Rectal smooth muscle tissue (tissue), 1 donor: ENCODE data around the gene RASGEF1C.

ENCODE experiments used
- H3K27ac ChIP-seq: one replicate; pipeline ENCODE4 v1.7.0; 2013; ENCODE audit warnings: low read depth, low read length, inconsistent platforms
- H3K27me3 ChIP-seq: one replicate; pipeline ENCODE4 v1.7.0; 2013; ENCODE audit warnings: low read length; ENCODE audit not compliant: control insufficient read depth, insufficient read depth
- H3K36me3 ChIP-seq: one replicate; pipeline ENCODE4 v1.7.0; 2013; ENCODE audit warnings: low read length; ENCODE audit not compliant: control insufficient read depth, insufficient read depth
- H3K4me1 ChIP-seq: one replicate; pipeline ENCODE4 v1.7.0; 2013; ENCODE audit warnings: low read length; ENCODE audit not compliant: control insufficient read depth, insufficient read depth
- H3K4me3 ChIP-seq: one replicate; pipeline ENCODE4 v1.7.0; 2013; ENCODE audit warnings: low read length
- H3K9ac ChIP-seq: one replicate; pipeline ENCODE4 v1.7.0; 2013; ENCODE audit warnings: low read length

Gene RASGEF1C

DNA sequence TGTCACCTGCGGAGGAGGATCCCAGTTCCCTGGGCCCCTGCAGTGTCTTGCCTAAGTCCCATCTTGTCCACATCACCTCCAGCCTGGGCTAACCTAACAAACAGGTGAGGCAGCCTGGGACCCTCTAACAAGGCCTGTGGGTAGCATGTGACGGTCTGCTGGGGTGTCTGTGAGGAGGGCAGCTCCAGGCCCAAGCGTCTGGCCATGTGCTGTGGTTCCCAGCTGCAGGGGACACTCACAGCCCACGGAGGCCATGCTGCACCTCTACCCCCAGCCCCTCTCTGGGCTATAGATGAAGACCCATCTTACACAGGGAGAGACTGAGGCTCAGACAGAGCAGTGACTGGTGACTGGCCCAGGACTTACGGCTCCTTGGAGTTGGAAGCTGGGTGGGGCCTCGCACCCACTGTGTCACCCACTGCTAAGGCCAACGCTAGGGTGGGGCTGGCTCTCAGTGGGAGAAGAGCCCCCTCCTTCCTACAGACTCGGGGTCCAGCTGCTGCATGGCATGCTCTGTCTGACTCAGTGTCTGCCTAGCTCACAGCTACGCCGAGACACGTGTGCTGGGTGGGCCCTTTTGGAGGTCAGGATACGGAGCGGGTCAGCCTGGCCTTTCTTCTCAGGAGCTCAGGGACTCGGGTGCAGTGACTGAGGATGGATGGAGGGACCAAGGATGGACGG lies 96.7 kb downstream of the RASGEF1C start:
- Histone ChIP-seq H3K9ac (no peak overlapping the region), H3K36me3 (no peaks in the 10 kb centered on the region), H3K4me1 (no peaks in the 10 kb centered on the region), H3K27ac (no peak overlapping the region), H3K4me3 (no peak overlapping the region), H3K27me3 (no peaks in the 10 kb centered on the region)

- no peaks in the 10 kb centered on the region for H3K27me3 ChIP-seq
- H3K9ac ChIP-seq, result no peak overlapping the region
- no peak overlapping the region for H3K27ac ChIP-seq
- no peaks in the 10 kb centered on the region for H3K36me3 ChIP-seq
- no peak overlapping the region for H3K4me3 ChIP-seq
- H3K4me1 ChIP-seq, result no peaks in the 10 kb centered on the region
Measured at GRCh38 chr5:180111273-180112002, 97.6 kb downstream of the RASGEF1C start.

GRCh38 chr5:180109920-180110319 lies 99.1 kb downstream of the RASGEF1C start:
- H3K4me1 ChIP-seq, result no peaks in the 10 kb centered on the region
- no peak overlapping the region for H3K9ac ChIP-seq
- H3K27ac ChIP-seq, result no peak overlapping the region
- H3K4me3 ChIP-seq, result no peak overlapping the region
- no peaks in the 10 kb centered on the region for H3K27me3 ChIP-seq
- no peaks in the 10 kb centered on the region for H3K36me3 ChIP-seq

- Histone ChIP-seq H3K27ac (no peak overlapping the region), H3K4me3 (no peak overlapping the region), H3K4me1 (no peaks in the 10 kb centered on the region), H3K9ac (no peak overlapping the region), H3K36me3 (no peaks in the 10 kb centered on the region), H3K27me3 (no peaks in the 10 kb centered on the region)
Measured at GRCh38 chr5:180107005-180107404, 102.0 kb downstream of the RASGEF1C start.

DNA sequence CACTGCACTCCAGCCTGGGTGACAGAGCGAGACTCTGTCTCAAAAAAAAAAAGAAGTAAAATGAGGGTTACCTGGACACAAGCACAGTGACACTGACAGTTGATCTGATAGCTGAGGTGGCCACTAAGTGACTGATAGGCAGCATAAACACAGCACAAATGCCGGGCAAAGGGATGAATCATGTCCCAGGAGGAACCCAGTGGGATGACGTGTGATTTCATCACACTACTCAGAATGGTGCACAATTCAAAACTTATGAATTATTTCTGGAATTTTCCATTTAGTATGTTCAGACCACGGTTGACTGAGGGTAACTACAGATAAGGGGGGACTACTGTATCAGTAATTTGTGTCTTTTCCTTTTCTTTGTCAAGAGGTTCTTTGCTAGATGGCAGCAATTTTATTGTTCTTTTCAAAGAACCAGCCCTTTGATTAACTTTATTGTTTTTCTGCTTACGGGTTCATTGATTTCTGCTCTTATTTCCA lies 103.1 kb downstream of the RASGEF1C start:
- H3K4me3 ChIP-seq, result no peak overlapping the region
- H3K36me3 ChIP-seq, result no peaks in the 10 kb centered on the region
- H3K27ac ChIP-seq, result no peak overlapping the region
- H3K9ac ChIP-seq, result no peak overlapping the region
- no peaks in the 10 kb centered on the region for H3K4me1 ChIP-seq
- no peaks in the 10 kb centered on the region for H3K27me3 ChIP-seq

- Histone ChIP-seq H3K4me3 (no peak overlapping the region), H3K27ac (no peak overlapping the region), H3K9ac (no peak overlapping the region), H3K4me1 (no peaks in the 10 kb centered on the region), H3K27me3 (no peaks in the 10 kb centered on the region), H3K36me3 (no peaks in the 10 kb centered on the region)
Measured at GRCh38 chr5:180104168-180104530, 104.9 kb downstream of the RASGEF1C start.

DNA sequence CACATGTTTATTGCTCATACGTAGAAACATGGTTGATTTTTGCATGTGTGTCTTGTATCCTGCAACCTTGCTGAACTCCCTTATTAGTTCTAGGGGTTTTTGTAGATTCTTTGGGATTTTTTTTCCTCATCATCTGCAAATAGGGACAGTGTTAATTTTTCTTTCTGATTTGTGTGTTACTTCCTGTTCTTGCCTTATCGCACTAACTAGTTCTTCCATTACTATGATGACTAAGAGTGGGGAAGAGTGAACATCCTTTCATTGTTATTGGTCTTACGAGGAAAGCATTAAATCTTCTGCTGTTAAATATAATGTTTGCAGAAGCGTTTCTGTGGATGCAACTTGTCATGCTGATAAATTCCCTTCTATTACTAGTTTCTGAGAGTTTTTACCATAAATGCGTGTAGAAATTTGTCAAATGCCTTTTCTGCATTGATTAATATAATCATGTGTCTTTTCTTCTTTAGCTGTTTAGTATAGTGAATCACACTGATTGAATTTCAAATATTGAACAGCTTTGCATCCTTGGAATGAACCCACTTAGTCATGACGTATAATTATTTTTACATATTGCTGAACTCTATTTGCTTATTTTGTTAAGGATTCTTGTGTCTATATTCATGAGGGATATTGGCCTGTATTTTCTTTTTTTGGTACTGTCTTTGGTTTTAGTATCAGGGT lies 105.4 kb downstream of the RASGEF1C start:
- H3K36me3 ChIP-seq, result no peaks in the 10 kb centered on the region
- no peak overlapping the region for H3K27ac ChIP-seq
- H3K27me3 ChIP-seq, result no peaks in the 10 kb centered on the region
- no peak overlapping the region for H3K9ac ChIP-seq
- H3K4me3 ChIP-seq, result no peak overlapping the region
- H3K4me1 ChIP-seq, result no peaks in the 10 kb centered on the region

GRCh38 chr5:180102636-180103035 lies 106.4 kb downstream of the RASGEF1C start:
- H3K27ac ChIP-seq, result no peak overlapping the region
- no peak overlapping the region for H3K9ac ChIP-seq
- H3K4me1 ChIP-seq, result no peaks in the 10 kb centered on the region
- no peaks in the 10 kb centered on the region for H3K27me3 ChIP-seq
- no peaks in the 10 kb centered on the region for H3K36me3 ChIP-seq
- no peak overlapping the region for H3K4me3 ChIP-seq

DNA sequence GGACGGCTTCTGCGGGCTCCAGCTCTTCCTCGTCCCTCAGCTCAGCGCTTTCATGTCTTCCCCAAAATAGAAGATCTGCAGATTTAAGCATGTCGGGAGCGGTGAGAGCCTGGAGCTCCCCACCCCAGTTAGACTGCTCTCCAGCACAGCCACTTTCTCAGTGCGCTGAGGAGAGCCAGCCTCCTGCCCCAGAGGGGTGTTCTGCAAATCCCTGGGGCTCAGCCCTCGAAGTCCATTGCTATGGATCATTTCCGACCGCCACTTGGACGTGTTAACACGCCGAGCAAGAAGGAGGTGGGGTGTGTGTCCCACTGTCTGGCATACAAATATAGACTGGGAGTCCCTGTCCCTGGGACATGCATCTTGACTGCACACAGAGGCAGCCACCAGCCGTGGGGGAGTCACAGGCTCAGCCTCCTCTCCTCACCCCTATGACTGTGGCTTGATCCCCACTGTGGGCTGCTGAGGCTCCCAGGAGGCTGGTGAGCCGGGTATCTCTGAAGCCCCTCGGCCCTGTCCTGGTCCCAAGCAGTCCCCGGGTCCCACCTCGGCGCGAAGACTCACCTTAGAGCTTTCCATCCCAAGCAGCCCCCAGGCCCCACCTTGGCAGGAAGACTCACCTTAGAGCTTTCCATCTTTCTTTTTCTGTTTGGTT lies 107.4 kb downstream of the RASGEF1C start:
- H3K27ac ChIP-seq, result no peak overlapping the region
- H3K4me3 ChIP-seq, result no peak overlapping the region
- no peaks in the 10 kb centered on the region for H3K36me3 ChIP-seq
- H3K9ac ChIP-seq, result no peak overlapping the region
- H3K27me3 ChIP-seq, result no peaks in the 10 kb centered on the region
- H3K4me1 ChIP-seq, result no peaks in the 10 kb centered on the region

- Histone ChIP-seq H3K4me3 (no peak overlapping the region), H3K27ac (no peak overlapping the region), H3K27me3 (no peaks in the 10 kb centered on the region), H3K36me3 (no peaks in the 10 kb centered on the region), H3K4me1 (no peaks in the 10 kb centered on the region), H3K9ac (no peak overlapping the region)
Measured at GRCh38 chr5:180100621-180101450, 108.2 kb downstream of the RASGEF1C start.

GRCh38 chr5:180099733-180100611 lies 109.0 kb downstream of the RASGEF1C start:
- H3K4me1 ChIP-seq, result no peaks in the 10 kb centered on the region
- no peaks in the 10 kb centered on the region for H3K36me3 ChIP-seq
- H3K9ac ChIP-seq, result no peak overlapping the region
- H3K27ac ChIP-seq, result no peak overlapping the region
- no peak overlapping the region for H3K4me3 ChIP-seq
- no peaks in the 10 kb centered on the region for H3K27me3 ChIP-seq
